SU-DHL-6 (cell line): Measurements from ENCODE around the gene LAS1L.

ENCODE experiments used
- H2AFZ ChIP-seq: fragments of 200-600 bp; sonication (generic); 2 replicates; pipeline ENCODE4 v1.6.1; 2014; ENCODE audit warnings: low read depth, mild to moderate bottlenecking, moderate library complexity, mixed read lengths, antibody characterized with exemption, low read length; ENCODE audit not compliant: severe bottlenecking
- H3F3A ChIP-seq: fragments of 200-600 bp; shearing (Covaris generic); 2 replicates; pipeline ENCODE4 v1.6.0; 2016; ENCODE audit warnings: antibody characterized with exemption, mild to moderate bottlenecking; ENCODE audit not compliant: insufficient read depth
- H3K27ac ChIP-seq: fragments of 200-600 bp; sonication (generic); 2 replicates; pipeline ENCODE4 v1.5.1; 2016; ENCODE audit warnings: low read depth, mild to moderate bottlenecking, low read length, moderate library complexity, mixed read lengths
- H3K27me3 ChIP-seq: fragments of 200-600 bp; sonication (generic), shearing (Covaris generic); 2 replicates; pipeline ENCODE4 v1.6.0; 2014; ENCODE audit warnings: mild to moderate bottlenecking, low read length
- H3K36me3 ChIP-seq: fragments of 200-600 bp; sonication (generic); 2 replicates; pipeline ENCODE4 v1.6.1; 2014; ENCODE audit warnings: mild to moderate bottlenecking, low read length, mixed read lengths
- H3K4me2 ChIP-seq: fragments of 300-600, 200-600 bp; shearing (Covaris generic), sonication (generic); 2 replicates; pipeline ENCODE4 v1.6.0; 2014; ENCODE audit warnings: low read length, low read depth, mild to moderate bottlenecking; ENCODE audit not compliant: poor library complexity, severe bottlenecking
- H3K4me3 ChIP-seq: fragments of 200-600 bp; sonication (generic); 2 replicates; pipeline ENCODE4 v1.5.1; 2014; ENCODE audit warnings: antibody characterized with exemption, low read length, mild to moderate bottlenecking, mixed read lengths; ENCODE audit not compliant: insufficient read depth, poor library complexity, severe bottlenecking
- H3K79me2 ChIP-seq: fragments of 200-600 bp; sonication (generic); 2 replicates; pipeline ENCODE4 v1.6.1; 2014; ENCODE audit warnings: mild to moderate bottlenecking, low read length, moderate library complexity; ENCODE audit not compliant: insufficient read depth
- H3K9ac ChIP-seq: fragments of 200-600 bp; sonication (generic); 2 replicates; pipeline ENCODE4 v1.7.0; 2014; ENCODE audit warnings: mild to moderate bottlenecking, low read length
- H3K9me2 ChIP-seq: fragments of 200-600 bp; sonication (generic); replicated peaks from 2 replicates; pipeline ENCODE4 v1.6.1; 2014; ENCODE audit warnings: low read length; ENCODE audit not compliant: insufficient read depth
- H3K9me3 ChIP-seq: fragments of 200-600 bp; sonication (generic); 2 replicates; pipeline ENCODE4 v1.6.1; 2014; ENCODE audit warnings: low read length, mixed read lengths; ENCODE audit not compliant: insufficient read depth
- H4K20me1 ChIP-seq: fragments of 200-600 bp; sonication (generic); 2 replicates; pipeline ENCODE4 v1.6.1; 2014; ENCODE audit warnings: low read depth, mild to moderate bottlenecking, antibody characterized with exemption, low read length, moderate library complexity, mixed read lengths
- EZH2phosphoT487 ChIP-seq: fragments of 200-600 bp; sonication (generic), shearing (Covaris generic); conservative IDR thresholded peaks from 2 replicates; pipeline ENCODE4 v1.6.1; 2018; ENCODE audit warnings: mild to moderate bottlenecking, antibody characterized with exemption, low read length, moderate library complexity, mixed read lengths
- TF ChIP-seq, protein P1 (sequence below): fragments of 200-600 bp; sonication (generic); IDR thresholded peaks from one replicate; pipeline ENCODE4 v1.5.1; 2017; ENCODE audit warnings: antibody characterized with exemption, mild to moderate bottlenecking, low read length, moderate library complexity; ENCODE audit not compliant: insufficient read depth, poor library complexity, severe bottlenecking

Gene LAS1L

DNA sequence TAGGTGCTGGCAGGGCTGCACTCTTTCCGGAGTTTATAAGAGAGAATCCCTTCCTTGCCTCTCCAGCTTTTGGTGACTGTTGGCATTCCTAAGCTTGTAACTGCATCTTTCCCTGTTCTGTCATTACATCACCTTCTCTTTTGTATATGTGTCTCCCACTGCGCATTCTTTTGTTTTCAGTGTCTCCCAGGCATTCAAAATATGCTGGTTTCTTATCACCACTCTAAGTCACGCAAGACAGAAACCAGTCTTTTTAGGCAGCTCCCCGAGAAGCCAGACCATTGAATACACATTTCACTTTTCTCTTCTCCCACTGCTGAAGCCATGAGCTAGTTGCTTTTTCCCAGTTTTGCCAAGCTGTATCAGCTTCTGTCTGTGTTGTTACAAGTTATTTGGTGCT is 71.0 kb downstream of the LAS1L start:
- TF ChIP-seq EZH2phosphoT487, result no peak
- TF ChIP-seq, protein P1, sequence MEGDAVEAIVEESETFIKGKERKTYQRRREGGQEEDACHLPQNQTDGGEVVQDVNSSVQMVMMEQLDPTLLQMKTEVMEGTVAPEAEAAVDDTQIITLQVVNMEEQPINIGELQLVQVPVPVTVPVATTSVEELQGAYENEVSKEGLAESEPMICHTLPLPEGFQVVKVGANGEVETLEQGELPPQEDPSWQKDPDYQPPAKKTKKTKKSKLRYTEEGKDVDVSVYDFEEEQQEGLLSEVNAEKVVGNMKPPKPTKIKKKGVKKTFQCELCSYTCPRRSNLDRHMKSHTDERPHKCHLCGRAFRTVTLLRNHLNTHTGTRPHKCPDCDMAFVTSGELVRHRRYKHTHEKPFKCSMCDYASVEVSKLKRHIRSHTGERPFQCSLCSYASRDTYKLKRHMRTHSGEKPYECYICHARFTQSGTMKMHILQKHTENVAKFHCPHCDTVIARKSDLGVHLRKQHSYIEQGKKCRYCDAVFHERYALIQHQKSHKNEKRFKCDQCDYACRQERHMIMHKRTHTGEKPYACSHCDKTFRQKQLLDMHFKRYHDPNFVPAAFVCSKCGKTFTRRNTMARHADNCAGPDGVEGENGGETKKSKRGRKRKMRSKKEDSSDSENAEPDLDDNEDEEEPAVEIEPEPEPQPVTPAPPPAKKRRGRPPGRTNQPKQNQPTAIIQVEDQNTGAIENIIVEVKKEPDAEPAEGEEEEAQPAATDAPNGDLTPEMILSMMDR, result no peak
- no peak overlapping the region for H3K9ac ChIP-seq
- H3K4me3 ChIP-seq, result no peak overlapping the region
- no peaks in the 10 kb centered on the region for H3K79me2 ChIP-seq
- no peak overlapping the region for H3K27ac ChIP-seq
- H4K20me1 ChIP-seq, result no peaks in the 10 kb centered on the region
- no peak overlapping the region for H2AFZ ChIP-seq
- no peaks in the 10 kb centered on the region for H3F3A ChIP-seq
- no peaks in the 10 kb centered on the region for H3K27me3 ChIP-seq
- H3K9me2 ChIP-seq, result no peaks in the 10 kb centered on the region
- no peak overlapping the region for H3K4me2 ChIP-seq
- no peaks in the 10 kb centered on the region for H3K9me3 ChIP-seq
- no peaks in the 10 kb centered on the region for H3K36me3 ChIP-seq
